Liver (tissue), 9 donors: ENCODE measurements around the gene TRIM69. TPM values are rescaled to one million over a fixed set of nuclear protein-coding genes. Genes with fewer than 3 reads are reported as not detected.

ENCODE experiments used
- DNase-seq: peaks from one replicate; pipeline ENCODE4 v3.0.0-alpha.2; 2017; ENCODE audit warnings: low spot score
- H3K27ac ChIP-seq, 2 donors: one replicate each; pipeline ENCODE4 v1.7.0; 2013; ENCODE audit warnings: inconsistent platforms in 2 of 2, low read length in 2 of 2, control low read depth in 1 of 2, low read depth in 1 of 2, mild to moderate bottlenecking in 1 of 2
- H3K27me3 ChIP-seq, 4 donors: one replicate each; pipeline versions ENCODE4 v1.6.1 to v1.7.0; 2013; ENCODE audit warnings: low read length in 3 of 4, inconsistent platforms in 1 of 4, mild to moderate bottlenecking in 1 of 4, moderate library complexity in 1 of 4; ENCODE audit not compliant: control insufficient read depth in 4 of 4, insufficient read depth in 4 of 4
- H3K36me3 ChIP-seq, 4 donors: one replicate each; pipeline versions ENCODE4 v1.6.1 to v1.7.0; 2013; ENCODE audit warnings: low read length in 3 of 4, mild to moderate bottlenecking in 3 of 4, low read depth in 1 of 4, moderate library complexity in 1 of 4; ENCODE audit not compliant: control insufficient read depth in 4 of 4, insufficient read depth in 3 of 4
- H3K4me1 ChIP-seq, 4 donors: one replicate each; pipeline versions ENCODE4 v1.6.1 to v1.7.0; 2013; ENCODE audit warnings: low read length in 3 of 4, mild to moderate bottlenecking in 3 of 4, moderate library complexity in 1 of 4; ENCODE audit not compliant: control insufficient read depth in 4 of 4, insufficient read depth in 4 of 4
- H3K4me3 ChIP-seq, 3 donors: one replicate each; pipeline versions ENCODE4 v1.6.1 to v1.7.0; 2013; ENCODE audit warnings: low read length in 3 of 3, control low read depth in 1 of 3, low read depth in 1 of 3, mild to moderate bottlenecking in 1 of 3
- H3K9ac ChIP-seq, 2 donors: one replicate each; pipeline ENCODE4 v1.7.0; 2013; ENCODE audit warnings: low read length in 2 of 2, mild to moderate bottlenecking in 2 of 2, moderate library complexity in 2 of 2, control low read depth in 1 of 2, low read depth in 1 of 2
- H3K9me3 ChIP-seq, 4 donors: one replicate each; pipeline versions ENCODE4 v1.6.1 to v1.7.0; 2013; ENCODE audit warnings: low read length in 3 of 4; ENCODE audit not compliant: control insufficient read depth in 4 of 4
- ATF3 ChIP-seq: IDR thresholded peaks from 2 replicates; pipeline ENCODE4 v1.6.1; 2016; ENCODE audit warnings: antibody characterized with exemption
- CTCF ChIP-seq: fragments of 150-350 bp; IDR thresholded peaks from 2 replicates; pipeline ENCODE4 v1.5.1; 2017; ENCODE audit warnings: improper control_type of control experiment, low read depth, low read length; ENCODE audit not compliant: missing input control
- EGR1 ChIP-seq, 2 donors: IDR thresholded peaks; 2 replicates each; pipeline ENCODE4 v1.6.1; 2016 to 2018; ENCODE audit warnings: antibody characterized with exemption in 2 of 2, low read depth in 2 of 2
- FOXA2 ChIP-seq: IDR thresholded peaks from 2 replicates; pipeline ENCODE4 v1.6.1; 2016; ENCODE audit warnings: antibody characterized with exemption
- GABPA ChIP-seq, 2 donors: IDR thresholded peaks in 1 of 2; conservative IDR thresholded peaks in 1 of 2; 2 replicates each; pipeline ENCODE4 v1.6.1; 2016; ENCODE audit warnings: antibody characterized with exemption in 2 of 2, mild to moderate bottlenecking in 1 of 2, moderate library complexity in 1 of 2
- JUND ChIP-seq, 2 donors: IDR thresholded peaks; 2 replicates each; pipeline ENCODE4 v1.6.1; 2016; ENCODE audit warnings: antibody characterized with exemption in 2 of 2
- MAX ChIP-seq: IDR thresholded peaks from 2 replicates; pipeline ENCODE4 v1.6.1; 2016; ENCODE audit warnings: antibody characterized with exemption
- NR2F2 ChIP-seq: IDR thresholded peaks from 2 replicates; pipeline ENCODE4 v1.6.1; 2016; ENCODE audit warnings: antibody characterized with exemption
- RAD21 ChIP-seq, 2 donors: IDR thresholded peaks; 2 replicates each; pipeline ENCODE4 v1.6.1; 2016; ENCODE audit warnings: antibody characterized with exemption in 2 of 2, mild to moderate bottlenecking in 2 of 2
- REST ChIP-seq: IDR thresholded peaks from 2 replicates; pipeline ENCODE4 v1.6.1; 2016; ENCODE audit warnings: antibody characterized with exemption, mild to moderate bottlenecking
- RXRA ChIP-seq, 2 donors: IDR thresholded peaks; 2 replicates each; pipeline ENCODE4 v1.6.1; 2017 to 2018; ENCODE audit warnings: antibody characterized with exemption in 2 of 2, mild to moderate bottlenecking in 1 of 2
- SP1 ChIP-seq: IDR thresholded peaks from 2 replicates; pipeline ENCODE4 v1.6.1; 2018; ENCODE audit warnings: antibody characterized with exemption, mild to moderate bottlenecking
- TAF1 ChIP-seq: conservative IDR thresholded peaks from 2 replicates; pipeline ENCODE4 v1.6.1; 2016; ENCODE audit warnings: antibody characterized with exemption, mild to moderate bottlenecking
- YY1 ChIP-seq: IDR thresholded peaks from 2 replicates; pipeline ENCODE4 v1.6.1; 2016; ENCODE audit warnings: antibody characterized with exemption, mild to moderate bottlenecking
- WGBS: extraction: QIAGEN DNeasy Blood & Tissue Kit; methylation state at CpG from one replicate; pipeline ENCODE4 v1.1.7; 2013; 5-methylcytosine and 5-hydroxymethylcytosine counted together
- polyA plus RNA-seq, 2 donors: library from polyadenylated mRNA; stranded (reverse) in 1 of 2; unstranded in 1 of 2; fragments of 200-250 nt in 1 of 2; fragments of >200 nt in 1 of 2; fragmentation: Nextera tagmentation in 1 of 2; extraction: Ambion mirVana in 1 of 2; gene quantifications; one replicate each; pipeline versions ENCODE4 v1.2.1 to v1.2.3, GENCODE V29; 2013 to 2015
- total RNA-seq, 2 donors: library from RNA; depleted of rRNA; stranded (reverse); fragments of >200 nt; gene quantifications; one replicate each; pipeline ENCODE4 v1.2.3, GENCODE V29; 2014
- donor health status: healthy.
- donor health status: healthy.
- donor health status: healthy.
- donor health status: healthy.
- donor health status: healthy.

The TRIM69 gene
- total and polyA plus RNA-seq, 4 donors = 3.6 to 10.0 (median 5.3) TPM

- Histone ChIP-seq H3K9me3 (no peaks in the 10 kb centered on the region), H3K4me1 (peaks cover 0 to 7% (median under 1%) of the 10 kb centered on the region in 4 donors), H3K4me3 (no peak overlapping the region), H3K9ac (peak overlapping the region in 1 of 2 donors; percentile 21), H3K27me3 (no peaks in the 10 kb centered on the region), H3K27ac (peak overlapping the region; percentile 98 to 99), H3K36me3 (no peaks in the 10 kb centered on the region)
- no peak for DNase-seq
- TF ChIP-seq REST (no peak), ATF3 (no peak), RXRA (IDR thresholded peaks at IDR 0.05) (no peak)
- WGBS = 74% methylated on average over 7 of the region's 7 CpGs
Measured at GRCh38 chr15:44726136-44726535, 10.2 kb upstream of the TRIM69 start.

GRCh38 chr15:44726568-44727484, 9.5 kb upstream of the TRIM69 start:
- DNase-seq = no peak
- TF ChIP-seq FOXA2 (no peak), EGR1 (IDR thresholded peaks at IDR 0.05; ENCODE audit: low read depth in 2 of 2) (no peak), MAX (peak; percentile 57), RAD21 (IDR thresholded peaks at IDR 0.05) (peak; percentile 17 to 22), CTCF (no peak), YY1 (peak; percentile 62), NR2F2 (no peak), REST (peak; percentile 61), TAF1 (peak; percentile 81), JUND (IDR thresholded peaks at IDR 0.05) (peak; percentile 96 to 98), RXRA (IDR thresholded peaks at IDR 0.05) (peak in 1 of 2 donors; percentile 51), SP1 (peak; percentile 48), GABPA (IDR thresholded peaks at IDR 0.05 in 1 of 2, conservative IDR thresholded peaks at IDR 0.05 in 1 of 2) (peak in 1 of 2 donors; percentile 13)
- Histone ChIP-seq H3K27ac (peak overlapping the region; percentile 98 to 99), H3K9me3 (no peaks in the 10 kb centered on the region), H3K4me3 (no peak overlapping the region), H3K4me1 (peaks cover 0 to 7% (median under 1%) of the 10 kb centered on the region in 4 donors), H3K9ac (peak overlapping the region in 1 of 2 donors; percentile 43), H3K36me3 (peaks cover 0 to 6% (median 4%) of the 10 kb centered on the region in 4 donors), H3K27me3 (no peaks in the 10 kb centered on the region)
- 59% methylated on average over 5 of the region's 5 CpGs for WGBS
